HTR-8/SVneo (cell line): ENCODE results near the gene BDNF.
"Not testable (repeated sequence)": the region's sequence is repeated elsewhere in the genome, so short reads cannot be mapped to it uniquely, and the experiment has no call there.

Experiments used
- DNase-seq: peaks from one replicate; pipeline ENCODE4 v3.0.0; 2011; ENCODE audit warnings: low spot score, mixed read lengths; ENCODE audit not compliant: insufficient read length
- FAIRE-seq: peaks from 2 replicates; lab custom pipeline; 2011; peaks lifted over from hg19 to GRCh38; lab: Jason Lieb, UNC

The BDNF gene

DNA sequence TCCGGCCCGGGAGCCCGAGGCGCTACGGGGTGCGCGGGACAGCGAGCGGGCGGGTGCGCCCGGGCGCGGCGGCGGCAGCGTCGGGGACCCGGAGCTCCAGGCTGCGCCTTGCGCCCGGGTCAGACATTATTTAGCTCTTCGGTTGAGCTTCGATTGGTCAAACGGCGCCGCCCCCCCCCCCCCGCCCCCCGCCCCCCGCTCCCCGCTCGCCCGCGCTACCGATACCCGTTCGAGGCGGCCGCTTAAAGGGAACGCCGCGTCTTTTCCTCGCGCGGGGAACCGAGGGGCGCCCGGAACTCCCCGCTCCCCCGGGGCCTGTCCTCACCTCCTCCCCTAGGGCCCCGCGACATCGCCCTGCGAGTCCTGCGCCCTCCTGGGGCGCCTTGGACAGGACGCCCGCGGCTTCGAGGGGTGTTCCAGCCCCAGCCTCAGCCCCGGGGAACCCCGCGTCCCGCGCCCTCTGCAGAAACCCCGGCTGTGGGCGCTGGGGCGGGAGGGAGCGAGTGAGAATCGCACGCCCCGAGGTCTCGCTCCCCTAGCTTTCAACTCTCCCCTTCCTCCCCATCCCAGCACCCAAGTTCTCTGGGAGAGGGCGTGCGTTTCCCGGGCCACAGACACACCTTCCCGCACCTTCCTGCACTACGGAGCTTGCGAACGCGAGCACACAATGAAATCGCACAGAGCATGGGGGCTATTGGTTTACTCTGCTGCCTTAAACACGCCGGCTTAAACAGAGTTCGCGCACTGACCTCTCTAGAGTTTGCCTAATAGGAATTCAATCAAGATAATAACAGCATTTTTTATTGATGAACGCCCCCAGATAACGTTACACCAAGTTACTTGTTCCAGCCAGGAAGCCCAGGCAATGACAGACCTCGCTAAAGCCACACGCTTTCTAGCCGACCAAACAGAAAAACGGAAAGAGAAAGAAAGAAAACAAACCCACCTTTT is at the start of gene BDNF:
TSS of gene BDNF (minus strand) at position 105 of the 951 bp plus-strand sequence. CDS start 41,891 bp downstream, outside the sequence.
- no peak for FAIRE-seq
- DNase-seq = no peak

DNA sequence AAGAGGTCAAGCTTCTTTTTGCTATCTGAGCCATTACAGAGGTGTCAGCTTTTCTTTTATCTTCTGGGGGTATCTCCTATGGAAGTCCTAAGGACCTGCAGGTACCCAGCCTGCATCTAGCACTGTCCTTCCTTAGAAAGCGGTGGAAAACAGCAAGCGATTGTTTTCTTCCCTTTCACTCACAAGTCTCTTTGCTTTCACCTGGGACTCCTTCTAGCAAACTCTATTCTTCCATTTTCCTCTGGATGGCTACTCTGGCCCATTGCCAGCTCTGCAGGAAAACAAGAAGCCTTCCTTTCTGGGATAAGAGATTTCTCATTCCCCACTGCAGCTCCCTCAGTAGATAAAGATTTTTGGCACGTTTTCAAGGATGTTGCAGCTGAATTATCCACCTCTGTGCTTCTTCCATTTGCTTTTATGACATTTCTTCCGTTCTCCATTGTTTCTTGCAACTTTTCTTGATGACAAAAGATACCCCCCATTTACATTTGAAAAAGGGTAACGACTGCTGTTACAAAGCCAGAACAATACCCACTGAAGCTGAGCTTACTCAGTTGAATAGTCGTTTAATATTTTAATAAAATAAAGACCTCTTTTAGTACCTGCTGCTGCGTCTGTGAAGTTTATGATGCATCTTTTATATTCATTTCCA is 40.2 kb upstream of the BDNF start:
- FAIRE-seq (no peak), DNase-seq (no peak)

- DNase-seq (no peak), FAIRE-seq (no peak)
Measured at GRCh38 chr11:27735281-27735680, 35.0 kb upstream of the BDNF start.

- DNase-seq, FAIRE-seq: not testable (repeated sequence)
Measured at GRCh38 chr11:27731803-27732202, 31.5 kb upstream of the BDNF start.

- DNase-seq (no peak), FAIRE-seq (no peak)
Measured at GRCh38 chr11:27726981-27727380, 26.7 kb upstream of the BDNF start.

DNA sequence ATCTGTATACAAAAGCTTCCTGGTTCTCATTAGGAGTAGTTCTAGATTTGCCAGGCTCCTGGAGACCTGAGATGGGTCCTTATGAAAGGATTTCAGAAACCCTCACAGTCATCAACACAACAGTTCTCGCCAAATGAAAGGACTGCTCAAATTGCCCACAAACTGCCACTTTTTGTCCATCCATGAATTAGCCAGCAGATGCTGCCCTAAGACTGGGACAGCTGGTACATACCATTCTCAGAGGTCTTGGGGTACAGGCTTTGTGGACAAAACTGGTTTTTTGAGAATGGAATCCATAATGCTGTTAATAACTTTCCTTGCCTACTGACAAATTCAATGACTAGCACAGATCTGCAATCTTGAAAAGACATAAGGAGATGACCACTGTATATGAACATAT is 23.4 kb upstream of the BDNF start:
- FAIRE-seq (no peak), DNase-seq (peak; percentile 5)

DNA sequence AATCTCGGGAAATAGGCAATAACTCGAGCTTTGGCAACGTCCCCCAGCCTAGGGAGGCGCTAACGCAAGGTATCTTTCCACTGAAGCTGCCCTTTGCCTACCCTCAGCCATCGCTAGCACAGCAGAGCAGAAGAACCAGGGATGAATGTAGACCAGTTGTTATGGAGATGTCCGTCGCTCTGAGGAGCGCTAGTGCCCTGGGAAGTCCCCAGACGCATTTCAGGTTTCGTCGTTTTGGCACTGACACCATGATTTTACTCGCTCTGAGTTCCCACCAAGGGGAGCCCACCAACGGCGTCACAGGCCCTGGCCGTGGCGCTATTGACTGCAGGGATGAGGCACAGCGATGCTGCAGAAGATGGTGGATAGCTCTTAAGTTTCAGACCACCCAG is 22.7 kb upstream of the BDNF start:
- DNase-seq (peak; percentile 12), FAIRE-seq (peak; percentile 54)

DNA sequence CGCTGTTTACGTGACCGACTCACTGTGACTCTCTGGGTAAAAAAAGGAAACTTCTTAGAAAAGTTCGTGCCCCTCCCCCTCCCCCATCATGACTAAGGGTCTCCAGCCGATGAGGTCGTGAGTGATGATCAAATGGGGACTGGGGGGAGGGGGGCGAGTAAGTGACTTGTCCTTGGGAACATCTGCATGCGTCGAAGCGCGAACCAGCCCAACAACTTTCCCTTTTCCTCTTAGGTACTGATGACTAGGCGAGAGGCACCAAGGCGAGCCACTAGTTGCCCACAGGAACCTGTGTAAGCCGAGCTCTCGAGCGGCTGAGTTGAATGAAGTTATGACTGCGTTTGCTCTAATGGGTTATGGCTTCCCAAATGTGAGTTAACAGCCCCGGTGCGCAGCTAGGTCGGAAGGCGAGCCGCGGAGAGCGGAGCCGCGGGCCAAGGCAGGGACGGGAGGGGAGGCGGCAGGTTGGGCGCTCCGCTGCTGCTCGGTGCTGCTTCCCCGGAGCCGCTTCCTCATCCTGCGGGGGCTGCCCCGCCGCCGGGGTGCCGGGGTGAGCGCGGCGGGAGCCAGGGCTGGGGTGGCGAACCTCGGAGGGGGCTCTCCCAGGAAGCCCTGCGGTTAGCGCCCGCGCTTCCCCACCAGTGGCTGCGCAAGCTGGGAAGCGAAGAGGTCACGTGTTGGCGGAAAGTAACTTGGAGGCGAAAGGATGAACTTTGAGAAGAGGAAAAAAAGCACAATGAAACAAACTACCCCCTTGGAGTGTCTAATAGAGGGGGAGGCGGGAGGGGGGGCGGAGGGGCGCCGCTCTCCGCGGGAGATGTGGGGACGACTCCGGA is 22.1 kb upstream of the BDNF start:
- DNase-seq (peak; percentile 41), FAIRE-seq (peak; percentile 31)

DNA sequence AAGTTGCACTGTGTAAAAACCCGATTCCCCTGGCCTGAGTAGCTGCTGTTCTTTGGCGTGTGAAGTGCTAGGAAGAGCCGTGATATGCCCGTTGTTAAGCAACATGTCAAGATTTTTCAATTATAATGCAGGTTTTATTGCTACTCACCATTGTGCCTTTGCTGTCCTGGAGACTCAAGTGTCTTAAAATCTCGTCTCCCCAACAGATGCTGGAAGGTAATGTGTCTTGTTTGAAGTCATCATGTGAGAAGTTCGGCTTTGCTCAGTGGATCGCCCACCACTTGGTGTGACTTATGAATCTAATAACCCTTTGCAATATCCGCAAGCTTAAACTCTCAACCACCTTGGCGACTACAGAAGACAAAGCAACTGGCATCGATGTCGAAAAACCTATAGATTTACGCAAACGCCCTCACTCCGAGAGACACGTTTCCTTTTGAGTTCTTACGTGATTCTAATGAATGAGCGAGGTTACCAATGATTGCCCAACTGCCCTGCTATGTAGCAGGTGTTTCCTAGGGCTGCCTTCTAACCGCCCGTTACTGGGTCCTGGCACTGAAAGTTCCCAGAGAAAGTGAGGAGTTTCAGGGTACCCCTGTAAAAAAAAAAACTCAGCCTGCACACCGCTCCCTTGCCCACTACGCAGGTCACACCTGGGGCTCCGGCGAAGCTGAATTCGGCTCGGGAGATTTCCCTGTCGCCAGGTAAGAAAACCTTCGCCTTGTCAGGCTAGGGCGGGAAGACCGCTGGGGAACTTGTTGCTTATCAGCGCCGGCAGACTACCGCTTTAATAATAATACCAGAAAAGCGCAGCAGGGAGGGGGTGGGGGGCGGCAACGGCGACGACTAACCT is 21.2 kb upstream of the BDNF start:
- peak; percentile 20 for FAIRE-seq
- no peak for DNase-seq

GRCh38 chr11:27720277-27720830 is 20.1 kb upstream of the BDNF start:
- FAIRE-seq = no peak
- no peak for DNase-seq

DNA sequence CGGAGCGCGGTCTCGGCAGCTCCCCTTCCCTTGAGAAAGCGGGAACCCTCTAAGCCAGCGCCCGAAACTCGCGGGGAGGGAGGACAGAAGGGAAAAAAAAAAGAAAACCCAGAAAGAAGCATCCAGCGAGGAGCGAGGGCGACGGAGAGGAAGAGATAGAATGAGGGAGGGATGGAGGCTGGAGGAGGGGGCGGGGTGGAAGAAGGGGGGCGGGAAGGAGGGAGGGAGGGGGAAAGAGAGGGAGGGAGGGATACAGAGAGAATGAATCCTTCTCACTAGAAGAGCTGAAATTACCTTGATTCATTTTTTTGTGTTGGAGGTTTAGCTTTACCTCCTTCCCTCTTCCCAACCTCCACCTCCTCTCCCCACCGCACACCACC is 19.3 kb upstream of the BDNF start:
- FAIRE-seq (no peak), DNase-seq (no peak)

GRCh38 chr11:27718863-27719545 is 18.7 kb upstream of the BDNF start:
- peak; percentile 82 for FAIRE-seq
- no peak for DNase-seq

GRCh38 chr11:27718346-27718862 is 18.1 kb upstream of the BDNF start:
- no peak for DNase-seq
- peak; percentile 92 for FAIRE-seq

DNA sequence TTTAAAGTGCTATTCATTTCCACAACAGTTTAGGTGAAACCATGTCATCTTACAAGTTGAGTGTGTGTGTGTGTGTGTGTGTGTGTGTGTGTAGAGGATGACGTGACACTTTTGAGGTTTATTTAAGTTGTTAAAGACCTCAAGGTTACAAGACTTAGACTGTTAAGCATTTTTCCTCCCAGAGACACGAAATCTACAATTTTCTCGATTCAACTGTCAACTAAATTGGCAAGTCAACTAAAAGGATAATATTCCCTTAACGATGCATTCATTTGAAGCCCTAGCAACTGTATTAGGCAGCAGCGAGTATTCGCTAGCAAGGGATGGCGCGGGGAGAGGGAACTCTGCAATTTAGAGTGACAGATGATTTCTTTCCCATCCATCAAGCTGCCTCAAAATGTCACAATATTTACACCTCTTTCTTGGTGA is 17.6 kb upstream of the BDNF start:
- DNase-seq = no peak
- FAIRE-seq = peak; percentile 72

GRCh38 chr11:27717377-27717776 is 17.1 kb upstream of the BDNF start:
- DNase-seq (no peak), FAIRE-seq (no peak)

GRCh38 chr11:27716835-27717234 is 16.6 kb upstream of the BDNF start:
- DNase-seq = no peak

GRCh38 chr11:27716216-27716615 is 16.0 kb upstream of the BDNF start:
- no peak for FAIRE-seq

More at GRCh38 chr11:27716835-27717234, 16.6 kb upstream of the BDNF start:
- FAIRE-seq = no peak

DNA sequence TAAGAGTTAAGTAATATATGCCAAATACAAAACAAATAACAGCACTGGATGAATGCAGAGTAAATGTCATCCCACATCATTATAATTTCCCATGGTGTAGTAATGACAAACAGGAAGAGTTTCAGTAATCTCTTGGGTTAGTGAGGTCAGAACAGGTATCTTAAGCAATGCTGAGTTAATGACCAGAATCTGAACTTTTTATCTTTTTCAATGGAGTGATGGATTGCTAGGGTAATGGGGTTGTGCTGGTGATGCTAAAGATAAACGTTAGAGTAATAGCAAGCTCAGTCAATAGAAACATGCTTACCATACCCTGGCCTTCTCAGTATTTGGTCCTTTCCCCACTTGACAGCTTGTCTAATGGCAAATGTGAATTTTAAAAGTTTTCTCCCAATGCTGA is 11.5 kb upstream of the BDNF start:
- no peak for DNase-seq
- no peak for FAIRE-seq

More at GRCh38 chr11:27716216-27716615, 16.0 kb upstream of the BDNF start:
- DNase-seq = no peak
